SK-N-SH (cell line): ENCODE data around the gene DLEC1.

Experiments used
- EZH2phosphoT487 ChIP-seq: fragments of 200-600 bp; sonication (generic); IDR thresholded peaks from 2 replicates; pipeline ENCODE4 v1.6.1; 2017; ENCODE audit warnings: low read depth, mixed run types, mild to moderate bottlenecking, antibody characterized with exemption, moderate library complexity, borderline replicate concordance
- JUND ChIP-seq: IDR thresholded peaks from 2 replicates; pipeline ENCODE4 v1.4.0; 2012
- MAX ChIP-seq: IDR thresholded peaks from 2 replicates; pipeline ENCODE4 v1.4.0; 2012; ENCODE audit warnings: low read depth
- MXI1 ChIP-seq: IDR thresholded peaks from 2 replicates; pipeline ENCODE4 v1.6.1; 2012; ENCODE audit warnings: mild to moderate bottlenecking, low read depth, low read length, improper control_type of control experiment
- NFIC ChIP-seq: IDR thresholded peaks from 2 replicates; pipeline ENCODE4 v1.4.0; 2012; ENCODE audit warnings: borderline replicate concordance
- USF2 ChIP-seq: fragments of 150-350 bp; IDR thresholded peaks from 2 replicates; pipeline ENCODE4 v1.6.1; 2017; ENCODE audit warnings: antibody characterized with exemption, low read length, low read depth, borderline replicate concordance
- TF ChIP-seq, protein P1 (sequence below): IDR thresholded peaks from 2 replicates; pipeline ENCODE4; 2012
- TF ChIP-seq, protein P2 (sequence below): fragments of 200-600 bp; sonication (generic); IDR thresholded peaks from 2 replicates; pipeline ENCODE4 v1.6.1; 2017; ENCODE audit warnings: antibody characterized with exemption, mild to moderate bottlenecking, moderate library complexity

- no peak; the same call in 1 of the 2 replicates for TF ChIP-seq MAX
- TF ChIP-seq JUND: no peak
- TF ChIP-seq, protein P1, sequence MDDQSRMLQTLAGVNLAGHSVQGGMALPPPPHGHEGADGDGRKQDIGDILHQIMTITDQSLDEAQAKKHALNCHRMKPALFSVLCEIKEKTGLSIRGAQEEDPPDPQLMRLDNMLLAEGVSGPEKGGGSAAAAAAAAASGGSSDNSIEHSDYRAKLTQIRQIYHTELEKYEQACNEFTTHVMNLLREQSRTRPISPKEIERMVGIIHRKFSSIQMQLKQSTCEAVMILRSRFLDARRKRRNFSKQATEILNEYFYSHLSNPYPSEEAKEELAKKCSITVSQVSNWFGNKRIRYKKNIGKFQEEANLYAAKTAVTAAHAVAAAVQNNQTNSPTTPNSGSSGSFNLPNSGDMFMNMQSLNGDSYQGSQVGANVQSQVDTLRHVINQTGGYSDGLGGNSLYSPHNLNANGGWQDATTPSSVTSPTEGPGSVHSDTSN: no peak
- no peak for TF ChIP-seq EZH2phosphoT487
- TF ChIP-seq, protein P2, sequence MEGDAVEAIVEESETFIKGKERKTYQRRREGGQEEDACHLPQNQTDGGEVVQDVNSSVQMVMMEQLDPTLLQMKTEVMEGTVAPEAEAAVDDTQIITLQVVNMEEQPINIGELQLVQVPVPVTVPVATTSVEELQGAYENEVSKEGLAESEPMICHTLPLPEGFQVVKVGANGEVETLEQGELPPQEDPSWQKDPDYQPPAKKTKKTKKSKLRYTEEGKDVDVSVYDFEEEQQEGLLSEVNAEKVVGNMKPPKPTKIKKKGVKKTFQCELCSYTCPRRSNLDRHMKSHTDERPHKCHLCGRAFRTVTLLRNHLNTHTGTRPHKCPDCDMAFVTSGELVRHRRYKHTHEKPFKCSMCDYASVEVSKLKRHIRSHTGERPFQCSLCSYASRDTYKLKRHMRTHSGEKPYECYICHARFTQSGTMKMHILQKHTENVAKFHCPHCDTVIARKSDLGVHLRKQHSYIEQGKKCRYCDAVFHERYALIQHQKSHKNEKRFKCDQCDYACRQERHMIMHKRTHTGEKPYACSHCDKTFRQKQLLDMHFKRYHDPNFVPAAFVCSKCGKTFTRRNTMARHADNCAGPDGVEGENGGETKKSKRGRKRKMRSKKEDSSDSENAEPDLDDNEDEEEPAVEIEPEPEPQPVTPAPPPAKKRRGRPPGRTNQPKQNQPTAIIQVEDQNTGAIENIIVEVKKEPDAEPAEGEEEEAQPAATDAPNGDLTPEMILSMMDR: no peak
- no peak for TF ChIP-seq USF2
- no peak for TF ChIP-seq MXI1
- TF ChIP-seq NFIC: no peak
These were observed 100.2 kb downstream of the DLEC1 start for GRCh38 chr3:38139191-38139590.
